Skeletal muscle satellite cell (primary cell): ENCODE data around the gene ELF5.

ENCODE experiments used
- H3K27me3 ChIP-seq: 2 replicates; pipeline ENCODE4 v1.7.0; 2013; ENCODE audit warnings: low read length; ENCODE audit not compliant: control insufficient read depth, insufficient read depth
- H3K36me3 ChIP-seq: 2 replicates; pipeline ENCODE4 v1.7.0; 2013; ENCODE audit warnings: mild to moderate bottlenecking, control low read depth, low read length; ENCODE audit not compliant: insufficient read depth
- H3K4me1 ChIP-seq: 2 replicates; pipeline ENCODE4 v1.7.0; 2013; ENCODE audit warnings: low read length; ENCODE audit not compliant: control insufficient read depth, insufficient read depth
- H3K4me2 ChIP-seq: 2 replicates; pipeline ENCODE4 v1.7.0; 2013; ENCODE audit warnings: mild to moderate bottlenecking, low read length
- H3K4me3 ChIP-seq: 2 replicates; pipeline ENCODE4 v1.7.0; 2013; ENCODE audit warnings: low read length
- H3K9ac ChIP-seq: 2 replicates; pipeline ENCODE4 v1.7.0; 2013; ENCODE audit warnings: mild to moderate bottlenecking, low read depth, low read length, moderate library complexity
- H3K9me3 ChIP-seq: replicated peaks from 2 replicates; pipeline ENCODE4 v1.7.0; 2013; ENCODE audit warnings: mild to moderate bottlenecking, control low read depth, low read length

The ELF5 gene

DNA sequence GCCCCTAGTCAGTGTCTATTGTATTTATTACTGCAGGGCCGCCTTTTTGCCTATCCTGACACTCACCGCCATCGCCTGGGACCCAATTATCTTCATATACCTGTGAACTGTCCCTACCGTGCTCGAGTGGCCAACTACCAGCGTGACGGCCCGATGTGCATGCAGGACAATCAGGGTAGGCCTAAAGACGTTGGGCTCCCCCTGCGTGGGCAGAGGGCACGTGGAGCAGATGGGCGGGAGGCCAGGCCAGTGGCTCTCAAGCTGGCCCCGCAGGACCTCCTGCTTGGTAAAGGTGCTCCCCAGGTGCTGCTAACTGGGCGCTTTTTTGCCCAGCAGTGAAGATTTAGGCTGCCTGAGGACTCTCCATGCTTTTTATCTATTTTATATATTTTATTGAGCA lies 52.4 kb downstream of the ELF5 start:
- H3K36me3 ChIP-seq, result peaks cover 74% of the 10 kb centered on the region
- H3K4me2 ChIP-seq, result no peak overlapping the region
- no peak overlapping the region for H3K4me3 ChIP-seq
- H3K27me3 ChIP-seq, result no peaks in the 10 kb centered on the region
- H3K9me3 ChIP-seq, result peaks cover 5% of the 10 kb centered on the region
- H3K4me1 ChIP-seq, result no peaks in the 10 kb centered on the region
- H3K9ac ChIP-seq, result no peak overlapping the region

DNA sequence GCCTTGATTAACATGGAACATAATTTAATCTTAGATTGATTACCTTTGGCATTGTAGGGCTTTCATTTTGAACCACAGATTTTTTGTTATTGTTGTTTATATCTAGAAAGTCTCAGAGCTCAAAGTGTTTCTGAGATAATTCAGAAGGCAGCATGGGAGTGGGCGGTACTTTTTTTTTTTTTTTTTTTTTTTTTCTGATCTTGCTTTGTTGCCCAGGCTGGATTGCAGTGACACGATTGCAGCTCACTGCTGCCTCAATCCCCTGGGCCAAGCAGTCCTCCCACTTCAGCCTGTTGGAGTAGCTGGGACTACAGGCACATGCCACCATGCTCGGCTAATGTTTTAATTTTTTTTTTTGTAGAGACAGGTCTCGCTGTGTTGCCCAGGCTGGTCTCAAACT lies 53.3 kb downstream of the ELF5 start:
- Histone ChIP-seq H3K4me2 (no peak overlapping the region), H3K9me3 (no peaks in the 10 kb centered on the region), H3K36me3 (peaks cover 74% of the 10 kb centered on the region), H3K4me3 (no peak overlapping the region), H3K9ac (no peak overlapping the region), H3K4me1 (no peaks in the 10 kb centered on the region), H3K27me3 (no peaks in the 10 kb centered on the region)

DNA sequence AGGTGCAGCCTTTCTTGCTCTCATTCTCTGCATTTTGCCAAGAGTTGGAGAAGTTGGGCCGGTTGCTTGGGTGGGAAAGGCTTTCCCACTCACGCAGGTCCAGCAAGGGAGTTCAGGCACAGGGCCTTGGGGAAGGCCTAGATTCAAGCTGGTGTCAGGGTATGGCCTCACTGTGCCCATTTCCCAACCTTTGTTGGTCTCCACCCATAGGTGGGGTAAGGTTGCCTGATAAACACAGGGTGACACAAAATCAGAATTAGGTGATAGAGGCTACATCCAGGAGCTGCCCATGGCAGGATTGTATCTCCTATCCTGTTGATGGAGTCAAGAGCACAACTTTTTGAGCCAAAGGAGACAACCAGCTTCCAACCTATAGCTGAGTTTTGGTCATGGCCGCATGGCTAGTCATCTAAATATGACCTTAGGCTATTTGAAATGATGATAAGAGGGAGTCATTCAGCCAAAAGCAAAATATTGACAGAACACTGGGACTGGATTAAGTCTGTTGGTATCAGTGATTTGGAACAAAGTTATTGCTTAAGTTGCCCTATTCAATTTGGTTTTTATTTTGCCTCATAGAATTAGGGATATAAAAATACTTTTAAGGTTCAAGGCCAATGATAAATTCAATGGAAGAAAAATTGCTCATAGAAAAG lies 54.0 kb downstream of the ELF5 start:
- no peak overlapping the region for H3K4me2 ChIP-seq
- peaks cover 76% of the 10 kb centered on the region for H3K36me3 ChIP-seq
- H3K9ac ChIP-seq, result no peak overlapping the region
- H3K4me3 ChIP-seq, result no peak overlapping the region
- no peaks in the 10 kb centered on the region for H3K9me3 ChIP-seq
- no peaks in the 10 kb centered on the region for H3K27me3 ChIP-seq
- H3K4me1 ChIP-seq, result no peaks in the 10 kb centered on the region

DNA sequence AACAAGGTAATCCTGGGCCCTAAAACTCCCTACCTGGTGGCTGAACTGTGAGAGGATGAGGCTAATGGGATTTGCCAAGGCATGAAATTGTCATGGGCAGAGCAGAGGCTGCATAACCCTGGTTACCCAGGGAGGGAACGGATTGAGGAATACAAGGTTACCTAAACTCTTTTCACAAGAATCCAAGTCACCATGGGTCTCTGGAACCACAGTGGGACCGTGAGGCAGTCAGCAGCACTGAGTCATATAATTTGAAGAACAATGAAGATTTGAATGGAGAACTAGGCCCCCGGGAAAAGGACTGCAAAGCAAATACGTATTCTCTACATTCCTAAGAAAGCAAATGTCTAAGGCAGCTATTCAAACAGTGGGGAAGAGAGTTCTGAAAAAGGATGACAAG lies 55.1 kb downstream of the ELF5 start:
- H3K27me3 ChIP-seq, result no peaks in the 10 kb centered on the region
- H3K4me2 ChIP-seq, result no peak overlapping the region
- no peak overlapping the region for H3K4me3 ChIP-seq
- H3K4me1 ChIP-seq, result no peaks in the 10 kb centered on the region
- no peak overlapping the region for H3K9ac ChIP-seq
- peaks cover 76% of the 10 kb centered on the region for H3K36me3 ChIP-seq
- no peaks in the 10 kb centered on the region for H3K9me3 ChIP-seq

- no peaks in the 10 kb centered on the region for H3K4me1 ChIP-seq
- no peak overlapping the region for H3K4me3 ChIP-seq
- H3K4me2 ChIP-seq, result no peak overlapping the region
- no peaks in the 10 kb centered on the region for H3K9me3 ChIP-seq
- no peaks in the 10 kb centered on the region for H3K27me3 ChIP-seq
- no peak overlapping the region for H3K9ac ChIP-seq
- H3K36me3 ChIP-seq, result peaks cover 78% of the 10 kb centered on the region
These were observed 56.0 kb downstream of the ELF5 start for GRCh38 chr11:34457607-34458006.

- no peaks in the 10 kb centered on the region for H3K27me3 ChIP-seq
- no peaks in the 10 kb centered on the region for H3K4me1 ChIP-seq
- H3K36me3 ChIP-seq, result peaks cover 83% of the 10 kb centered on the region
- no peak overlapping the region for H3K9ac ChIP-seq
- H3K4me2 ChIP-seq, result no peak overlapping the region
- H3K9me3 ChIP-seq, result no peaks in the 10 kb centered on the region
- no peak overlapping the region for H3K4me3 ChIP-seq
These were observed 59.1 kb downstream of the ELF5 start for GRCh38 chr11:34454308-34455032.

DNA sequence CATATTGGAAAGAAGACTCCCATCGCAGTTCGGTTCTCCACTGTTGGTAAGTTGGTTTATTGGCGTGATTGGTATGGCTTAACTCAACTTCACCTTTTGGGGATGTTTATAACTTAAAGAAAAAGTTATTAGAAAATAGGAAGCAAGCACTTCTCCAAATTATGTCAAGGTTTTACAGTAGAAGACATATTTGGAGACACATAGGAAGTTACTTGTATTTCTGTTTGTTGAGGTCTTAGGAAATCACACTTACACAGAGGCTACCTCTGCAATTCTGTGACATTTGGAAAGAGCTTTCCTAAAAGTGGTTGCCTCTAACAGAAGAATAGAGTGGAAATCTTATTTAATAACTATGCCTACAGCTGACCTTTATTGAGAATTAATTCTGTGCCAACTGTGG lies 62.5 kb downstream of the ELF5 start:
- no peak overlapping the region for H3K9ac ChIP-seq
- H3K4me1 ChIP-seq, result no peaks in the 10 kb centered on the region
- no peak overlapping the region for H3K4me3 ChIP-seq
- peaks cover 57% of the 10 kb centered on the region for H3K36me3 ChIP-seq
- no peaks in the 10 kb centered on the region for H3K9me3 ChIP-seq
- no peaks in the 10 kb centered on the region for H3K27me3 ChIP-seq
- no peak overlapping the region for H3K4me2 ChIP-seq

DNA sequence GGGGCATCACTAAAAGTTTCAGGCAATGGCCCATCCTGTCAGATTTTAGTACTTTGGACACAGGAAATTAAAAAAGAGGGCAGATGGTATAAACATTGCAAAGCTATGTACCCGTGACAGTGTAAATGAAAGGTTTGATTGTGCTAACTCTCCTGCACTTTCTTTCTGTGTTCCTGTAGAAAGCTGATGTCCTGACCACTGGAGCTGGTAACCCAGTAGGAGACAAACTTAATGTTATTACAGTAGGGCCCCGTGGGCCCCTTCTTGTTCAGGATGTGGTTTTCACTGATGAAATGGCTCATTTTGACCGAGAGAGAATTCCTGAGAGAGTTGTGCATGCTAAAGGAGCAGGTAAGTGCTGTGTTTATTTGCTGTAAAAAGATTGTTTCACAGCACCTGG lies 64.6 kb downstream of the ELF5 start:
- Histone ChIP-seq H3K36me3 (peaks cover 38% of the 10 kb centered on the region), H3K4me1 (no peaks in the 10 kb centered on the region), H3K9me3 (no peaks in the 10 kb centered on the region), H3K4me3 (no peak overlapping the region), H3K9ac (no peak overlapping the region), H3K4me2 (no peak overlapping the region), H3K27me3 (no peaks in the 10 kb centered on the region)

DNA sequence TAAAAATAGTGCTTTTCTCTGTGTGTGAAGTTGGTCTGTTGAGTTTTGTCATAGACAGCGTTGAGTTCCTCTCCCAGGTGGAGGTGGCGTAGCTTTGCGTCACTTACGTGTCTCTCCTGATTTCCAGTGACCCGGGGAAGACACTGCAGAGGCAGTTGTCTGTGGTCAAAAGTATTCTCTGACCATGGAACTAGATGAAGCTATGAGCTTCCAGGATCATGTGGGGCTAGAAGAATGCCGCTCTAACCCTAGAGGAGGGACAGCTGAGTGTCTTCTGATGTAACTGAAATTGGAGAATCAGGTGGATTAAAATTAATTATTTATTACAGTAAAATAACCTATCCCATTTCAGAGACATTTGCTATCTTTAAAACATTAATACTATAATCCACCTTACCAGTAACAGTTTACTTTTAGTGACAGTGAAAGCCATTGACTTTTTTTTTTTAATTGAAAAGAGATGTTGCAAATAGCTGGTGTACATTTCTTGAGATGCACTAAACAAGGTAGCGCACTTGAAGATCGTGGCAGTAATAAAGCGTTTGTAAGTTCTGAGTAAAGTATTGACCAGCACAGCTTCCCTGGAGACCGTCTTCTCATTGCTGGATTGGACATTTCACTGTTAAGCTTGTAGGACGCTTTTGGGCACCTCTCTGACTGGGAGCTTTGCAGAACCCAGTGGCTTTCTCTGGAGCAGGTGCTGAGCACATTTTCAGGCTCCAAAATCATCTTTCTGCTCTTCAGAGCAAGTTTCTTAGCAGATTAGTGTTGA lies 65.2 kb downstream of the ELF5 start:
- H3K4me1 ChIP-seq, result no peaks in the 10 kb centered on the region
- H3K4me2 ChIP-seq, result no peak overlapping the region
- no peaks in the 10 kb centered on the region for H3K9me3 ChIP-seq
- H3K36me3 ChIP-seq, result peaks cover 33% of the 10 kb centered on the region
- no peak overlapping the region for H3K9ac ChIP-seq
- H3K27me3 ChIP-seq, result no peaks in the 10 kb centered on the region
- no peak overlapping the region for H3K4me3 ChIP-seq

- H3K4me1 ChIP-seq, result no peaks in the 10 kb centered on the region
These were observed 66.5 kb downstream of the ELF5 start for GRCh38 chr11:34447044-34447443.

GRCh38 chr11:34446386-34446785 lies 67.2 kb downstream of the ELF5 start:
- Histone ChIP-seq H3K9me3 (no peaks in the 10 kb centered on the region), H3K4me2 (no peak overlapping the region), H3K4me1 (no peaks in the 10 kb centered on the region), H3K4me3 (no peak overlapping the region), H3K9ac (no peak overlapping the region), H3K36me3 (peaks cover 17% of the 10 kb centered on the region), H3K27me3 (no peaks in the 10 kb centered on the region)

More at GRCh38 chr11:34447044-34447443, 66.5 kb downstream of the ELF5 start:
- no peak overlapping the region for H3K4me3 ChIP-seq
- no peaks in the 10 kb centered on the region for H3K9me3 ChIP-seq
- no peak overlapping the region for H3K9ac ChIP-seq
- H3K27me3 ChIP-seq, result no peaks in the 10 kb centered on the region
- peaks cover 20% of the 10 kb centered on the region for H3K36me3 ChIP-seq
- H3K4me2 ChIP-seq, result no peak overlapping the region
